DOHH2 (cell line): ENCODE data around the gene HID1.

Experiments
- H3F3A ChIP-seq: fragments of 200-600 bp; sonication (generic), shearing (Covaris generic); 2 replicates; pipeline ENCODE4 v1.6.0; 2016; ENCODE audit warnings: antibody characterized with exemption, mild to moderate bottlenecking; ENCODE audit not compliant: control insufficient read depth, insufficient read depth
- H3K27ac ChIP-seq: fragments of 200-600 bp; sonication (generic); 2 replicates; pipeline ENCODE4 v1.5.1; 2014; ENCODE audit warnings: low read depth, mild to moderate bottlenecking, low read length, moderate library complexity
- H3K27me3 ChIP-seq: fragments of 200-600 bp; sonication (generic); 2 replicates; pipeline ENCODE4 v1.6.1; 2014; ENCODE audit warnings: mild to moderate bottlenecking, low read length, mixed read lengths; ENCODE audit not compliant: control insufficient read depth
- H3K36me3 ChIP-seq: fragments of 200-600 bp; sonication (generic); 2 replicates; pipeline ENCODE4 v1.6.1; 2014; ENCODE audit warnings: mild to moderate bottlenecking, low read length, moderate library complexity, mixed read lengths; ENCODE audit not compliant: control insufficient read depth
- H3K4me1 ChIP-seq: fragments of 200-600 bp; sonication (generic); 2 replicates; pipeline ENCODE4 v1.6.1; 2014; ENCODE audit warnings: mild to moderate bottlenecking, low read length, mixed read lengths; ENCODE audit not compliant: control insufficient read depth
- H3K4me2 ChIP-seq: fragments of 200-600 bp; sonication (generic); 2 replicates; pipeline ENCODE4 v1.6.0; 2014; ENCODE audit warnings: mild to moderate bottlenecking, low read length, moderate library complexity
- H3K4me3 ChIP-seq: fragments of 200-600 bp; sonication (generic); 2 replicates; pipeline ENCODE4 v1.5.1; 2014; ENCODE audit warnings: mild to moderate bottlenecking, low read length, mixed read lengths
- H3K79me2 ChIP-seq: fragments of 200-600 bp; sonication (generic); 2 replicates; pipeline ENCODE4 v1.6.1; 2014; ENCODE audit warnings: mild to moderate bottlenecking, low read length, mixed read lengths; ENCODE audit not compliant: control insufficient read depth
- H3K9me2 ChIP-seq: fragments of 200-600 bp; sonication (generic); replicated peaks from 2 replicates; pipeline ENCODE4 v1.6.1; 2014; ENCODE audit warnings: mild to moderate bottlenecking, low read length, mixed read lengths; ENCODE audit not compliant: control insufficient read depth
- H3K9me3 ChIP-seq: fragments of 200-600 bp; sonication (generic); 2 replicates; pipeline ENCODE4 v1.6.1; 2014; ENCODE audit warnings: antibody characterized with exemption, low read length, mixed read lengths; ENCODE audit not compliant: control insufficient read depth, insufficient read depth
- H4K20me1 ChIP-seq: fragments of 200-600 bp; sonication (generic); 2 replicates; pipeline ENCODE4 v1.6.0; 2014; ENCODE audit warnings: low read depth, mild to moderate bottlenecking, antibody characterized with exemption, low read length, moderate library complexity; ENCODE audit not compliant: control insufficient read depth, insufficient read depth
- EZH2phosphoT487 ChIP-seq: fragments of 200-600 bp; sonication (generic); IDR thresholded peaks from 2 replicates; pipeline ENCODE4 v1.6.1; 2017; ENCODE audit warnings: borderline replicate concordance, mild to moderate bottlenecking, antibody characterized with exemption, low read length, moderate library complexity, mixed read lengths
- TF ChIP-seq, protein P1 (sequence below): fragments of 200-600 bp; sonication (generic); IDR thresholded peaks from one replicate; pipeline ENCODE4 v1.5.1; 2014; ENCODE audit warnings: antibody characterized with exemption, mild to moderate bottlenecking, low read depth, low read length; ENCODE audit not compliant: poor library complexity, severe bottlenecking

HID1 gene

DNA sequence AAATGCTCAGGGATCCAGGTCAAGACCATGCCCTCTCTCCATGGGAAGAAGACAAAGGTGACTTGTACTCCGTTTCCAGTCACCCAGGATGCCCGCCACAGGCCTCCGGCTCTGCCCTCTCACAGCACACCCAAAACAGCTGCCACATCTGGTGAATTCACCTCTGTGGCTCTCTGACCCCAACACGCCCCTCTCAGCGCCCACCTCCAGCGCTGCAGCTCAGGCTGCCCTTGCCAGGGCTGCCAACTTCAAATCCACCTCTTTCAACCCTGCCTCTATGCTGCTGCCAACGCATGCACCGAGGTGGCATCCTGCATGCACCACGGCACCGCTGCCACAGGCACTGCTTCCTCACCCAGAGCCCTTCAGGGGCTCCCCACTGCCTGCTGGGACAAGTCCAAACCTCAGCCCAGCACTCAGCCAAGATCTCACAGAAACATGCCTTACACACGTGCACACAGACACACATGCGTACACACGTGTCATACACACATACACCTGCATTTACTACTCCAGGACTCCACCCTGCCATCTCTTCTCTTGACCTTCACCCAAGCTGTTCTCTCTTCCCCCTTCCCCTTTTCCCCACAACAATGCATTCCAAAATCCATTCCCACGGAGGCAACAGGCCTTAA, 7.5 kb downstream of the HID1 start:
- H3F3A ChIP-seq: no peaks in the 10 kb centered on the region
- H3K36me3 ChIP-seq: no peaks in the 10 kb centered on the region
- H3K9me2 ChIP-seq: no peaks in the 10 kb centered on the region
- no peaks in the 10 kb centered on the region for H3K79me2 ChIP-seq
- TF ChIP-seq, protein P1, sequence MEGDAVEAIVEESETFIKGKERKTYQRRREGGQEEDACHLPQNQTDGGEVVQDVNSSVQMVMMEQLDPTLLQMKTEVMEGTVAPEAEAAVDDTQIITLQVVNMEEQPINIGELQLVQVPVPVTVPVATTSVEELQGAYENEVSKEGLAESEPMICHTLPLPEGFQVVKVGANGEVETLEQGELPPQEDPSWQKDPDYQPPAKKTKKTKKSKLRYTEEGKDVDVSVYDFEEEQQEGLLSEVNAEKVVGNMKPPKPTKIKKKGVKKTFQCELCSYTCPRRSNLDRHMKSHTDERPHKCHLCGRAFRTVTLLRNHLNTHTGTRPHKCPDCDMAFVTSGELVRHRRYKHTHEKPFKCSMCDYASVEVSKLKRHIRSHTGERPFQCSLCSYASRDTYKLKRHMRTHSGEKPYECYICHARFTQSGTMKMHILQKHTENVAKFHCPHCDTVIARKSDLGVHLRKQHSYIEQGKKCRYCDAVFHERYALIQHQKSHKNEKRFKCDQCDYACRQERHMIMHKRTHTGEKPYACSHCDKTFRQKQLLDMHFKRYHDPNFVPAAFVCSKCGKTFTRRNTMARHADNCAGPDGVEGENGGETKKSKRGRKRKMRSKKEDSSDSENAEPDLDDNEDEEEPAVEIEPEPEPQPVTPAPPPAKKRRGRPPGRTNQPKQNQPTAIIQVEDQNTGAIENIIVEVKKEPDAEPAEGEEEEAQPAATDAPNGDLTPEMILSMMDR: no peak
- TF ChIP-seq EZH2phosphoT487: no peak
- H3K27ac ChIP-seq: no peak overlapping the region
- H3K9me3 ChIP-seq: no peaks in the 10 kb centered on the region
- peaks cover 9% of the 10 kb centered on the region for H3K4me1 ChIP-seq
- H3K4me2 ChIP-seq: no peak overlapping the region
- no peaks in the 10 kb centered on the region for H4K20me1 ChIP-seq
- no peak overlapping the region for H3K4me3 ChIP-seq
- H3K27me3 ChIP-seq: peaks cover 3% of the 10 kb centered on the region; the same call in 1 of the 2 replicates

DNA sequence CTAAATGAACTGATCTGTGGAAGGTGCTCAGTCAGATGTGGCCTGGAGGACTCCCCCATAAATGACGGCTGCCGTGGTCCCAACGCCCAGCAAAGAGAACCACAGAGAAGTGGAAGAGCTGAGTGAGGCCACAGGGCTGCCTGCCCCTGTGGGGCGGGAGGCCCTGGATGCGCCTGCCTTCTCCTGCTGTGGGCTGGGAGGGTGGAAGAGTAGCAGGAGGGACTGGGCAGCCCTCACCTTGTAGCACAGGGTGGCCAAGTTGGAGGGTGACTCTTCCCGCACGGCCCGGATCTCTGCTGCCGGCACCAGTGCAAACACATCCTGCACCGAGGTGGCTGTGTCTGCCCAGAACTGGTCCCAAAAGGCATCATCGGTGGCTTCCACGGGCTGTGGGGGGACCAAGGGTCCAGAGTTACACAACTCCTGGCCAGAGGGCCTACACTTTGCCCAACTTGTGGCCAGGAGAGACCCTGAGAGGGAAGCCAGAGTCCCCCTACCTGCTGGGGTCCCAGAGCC, 8.3 kb downstream of the HID1 start:
- no peak for TF ChIP-seq EZH2phosphoT487
- TF ChIP-seq, protein P1: no peak
- no peaks in the 10 kb centered on the region for H3K9me2 ChIP-seq
- H4K20me1 ChIP-seq: no peaks in the 10 kb centered on the region
- no peaks in the 10 kb centered on the region for H3F3A ChIP-seq
- H3K27ac ChIP-seq: no peak overlapping the region
- no peaks in the 10 kb centered on the region for H3K79me2 ChIP-seq
- no peaks in the 10 kb centered on the region for H3K9me3 ChIP-seq
- H3K4me2 ChIP-seq: no peak overlapping the region
- H3K4me3 ChIP-seq: no peak overlapping the region
- peaks cover 2% of the 10 kb centered on the region; the same call in 1 of the 2 replicates for H3K27me3 ChIP-seq
- H3K36me3 ChIP-seq: no peaks in the 10 kb centered on the region
- peaks cover 9% of the 10 kb centered on the region for H3K4me1 ChIP-seq

DNA sequence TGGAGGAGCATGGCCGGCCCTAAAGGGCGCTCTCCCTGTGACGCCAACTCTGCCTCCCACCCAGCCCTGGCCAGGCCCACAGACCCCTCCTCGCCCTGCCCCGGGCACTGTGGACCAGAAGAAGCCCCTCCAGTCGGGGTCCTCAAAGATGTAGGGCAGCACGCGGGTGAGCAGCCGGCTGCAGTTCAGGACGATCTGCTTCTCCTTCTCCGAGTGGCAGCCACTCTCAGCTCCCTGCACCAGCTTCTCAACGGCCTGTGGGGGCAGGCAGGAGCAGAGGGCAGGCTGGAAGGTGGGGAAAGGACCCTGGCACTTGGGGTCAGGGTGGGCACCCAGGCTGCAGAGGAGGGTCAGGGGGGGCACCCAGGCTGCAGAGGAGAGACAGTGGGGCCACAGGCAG, 8.9 kb downstream of the HID1 start:
- no peak overlapping the region for H3K27ac ChIP-seq
- H3K4me1 ChIP-seq: peaks cover 9% of the 10 kb centered on the region
- H3F3A ChIP-seq: no peaks in the 10 kb centered on the region
- no peaks in the 10 kb centered on the region for H3K36me3 ChIP-seq
- H3K9me3 ChIP-seq: no peaks in the 10 kb centered on the region
- no peaks in the 10 kb centered on the region for H4K20me1 ChIP-seq
- H3K4me2 ChIP-seq: no peak overlapping the region
- H3K4me3 ChIP-seq: no peak overlapping the region
- no peaks in the 10 kb centered on the region for H3K79me2 ChIP-seq
- TF ChIP-seq EZH2phosphoT487: no peak
- TF ChIP-seq, protein P1: no peak
- no peaks in the 10 kb centered on the region for H3K9me2 ChIP-seq
- peaks cover 2% of the 10 kb centered on the region; the same call in 1 of the 2 replicates for H3K27me3 ChIP-seq
